ENCODE measurements around the gene ATAD3C. TPM values are rescaled to one million over a fixed set of nuclear protein-coding genes. Genes with fewer than 3 reads are reported as not detected.
A peak's percentile ranks its signal among the peaks of the same experiment; 100 is the strongest.

Gene ATAD3C
- total RNA-seq, 4 donors from 2014 or later: 0.47 to 1.1 (median 0.94) TPM; not detected in 1

- Histone ChIP-seq H3K36me3 (peaks cover 0 to 19% of the 10 kb centered on the region in 2 donors), H3K27me3 (no peaks in the 10 kb centered on the region), H3K4me1 (peaks cover 0 to 92% (median 57%) of the 10 kb centered on the region in 3 donors), H3K27ac (peak overlapping the region in 2 of 4 donors; percentile 94 to 97), H3K9me3 (no peaks in the 10 kb centered on the region), H3K4me3 (peak overlapping the region in 1 of 2 donors; percentile 71)
- no peak for ATAC-seq
- TF ChIP-seq EP300 (IDR thresholded peaks at IDR 0.05) (no peak), CTCF (IDR thresholded peaks at IDR 0.05) (no peak)
- 60 to 71% methylated on average over 1 of the region's 11 CpGs for WGBS, 2 donors (ENCODE audit: low coverage in 1 of 2)
Measured at GRCh38 chr1:1437904-1438376, 11.5 kb upstream of the ATAD3C start.

GRCh38 chr1:1438531-1439381 is 10.7 kb upstream of the ATAD3C start:
- Histone ChIP-seq H3K4me1 (peaks cover 0 to 84% (median 49%) of the 10 kb centered on the region in 3 donors), H3K9me3 (no peaks in the 10 kb centered on the region), H3K27me3 (no peaks in the 10 kb centered on the region), H3K36me3 (peaks cover 0 to 19% of the 10 kb centered on the region in 2 donors), H3K27ac (peak overlapping the region in 2 of 4 donors; percentile 94 to 97), H3K4me3 (no peak overlapping the region)
- TF ChIP-seq POLR2A (IDR thresholded peaks at IDR 0.05) (no peak), CTCF (IDR thresholded peaks at IDR 0.05) (no peak), EP300 (IDR thresholded peaks at IDR 0.05) (no peak), POLR2AphosphoS5 (IDR thresholded peaks at IDR 0.05) (no peak)
- WGBS, 2 donors (ENCODE audit: low coverage in 1 of 2): 84 to 100% methylated on average over 3 to 5 of the region's 45 CpGs
- no peak for ATAC-seq

- WGBS, 2 donors (ENCODE audit: low coverage in 1 of 2): no CpG with 5 or more reads among the region's 82 CpGs
- no peaks in the 10 kb centered on the region for H3K27me3 ChIP-seq
Measured at GRCh38 chr1:1439546-1440261, 9.8 kb upstream of the ATAD3C start.

GRCh38 chr1:1440262-1441001 is 9.1 kb upstream of the ATAD3C start:
- 38% methylated on average over 8 of the region's 26 CpGs; no CpG with 5 or more reads in 1 of the 2 donors for WGBS, 2 donors (ENCODE audit: low coverage in 1 of 2)
- no peaks in the 10 kb centered on the region for H3K27me3 ChIP-seq
- H3K36me3 ChIP-seq: peaks cover 0 to 19% of the 10 kb centered on the region in 2 donors
- H3K4me1 ChIP-seq: peaks cover 0 to 67% (median 34%) of the 10 kb centered on the region in 3 donors
- peak; percentile 3 for ATAC-seq
- TF ChIP-seq POLR2AphosphoS5 (IDR thresholded peaks at IDR 0.05): no peak
- TF ChIP-seq POLR2A (IDR thresholded peaks at IDR 0.05): no peak
- TF ChIP-seq CTCF (IDR thresholded peaks at IDR 0.05): no peak
- TF ChIP-seq EP300 (IDR thresholded peaks at IDR 0.05): no peak
- no peak overlapping the region for H3K4me3 ChIP-seq
- H3K9me3 ChIP-seq: no peaks in the 10 kb centered on the region
- peak overlapping the region in 3 of 4 donors; percentile 46 to 69 (median 64) for H3K27ac ChIP-seq

More at GRCh38 chr1:1439546-1440261, 9.8 kb upstream of the ATAD3C start:
- no peak for ATAC-seq
- H3K4me1 ChIP-seq: peaks cover 0 to 75% (median 39%) of the 10 kb centered on the region in 3 donors
- TF ChIP-seq POLR2A (IDR thresholded peaks at IDR 0.05): no peak
- TF ChIP-seq CTCF (IDR thresholded peaks at IDR 0.05): no peak
- no peak for TF ChIP-seq POLR2AphosphoS5 (IDR thresholded peaks at IDR 0.05)
- TF ChIP-seq EP300 (IDR thresholded peaks at IDR 0.05): no peak
- H3K36me3 ChIP-seq: peaks cover 0 to 19% of the 10 kb centered on the region in 2 donors
- H3K27ac ChIP-seq: peak overlapping the region in 3 of 4 donors; percentile 46 to 69 (median 64)
- H3K9me3 ChIP-seq: no peaks in the 10 kb centered on the region
- H3K4me3 ChIP-seq: no peak overlapping the region

Data from gastroesophageal sphincter (tissue), 4 donors.